K562 (cell line): ENCODE measurements around the gene TMEM243. TPM values are rescaled to one million over a fixed set of nuclear protein-coding genes. Genes with fewer than 3 reads are reported as not detected.

Source experiments
- EZH2 ChIP-seq: IDR thresholded peaks from 2 replicates; pipeline ENCODE4 v1.6.1; 2012; ENCODE audit warnings: low read depth, mild to moderate bottlenecking, inconsistent platforms, low read length, borderline replicate concordance
- FOXM1 ChIP-seq, 2 experiments: fragments of 450-650 bp in 1 of 2; sonication (generic) in 1 of 2; formaldehyde crosslinking in 1 of 2; IDR thresholded peaks; 2 replicates each; pipeline versions ENCODE4 v1.6.1 to v1.9.0; 2017 to 2022; ENCODE audit warnings: low read depth in 2 of 2, mild to moderate bottlenecking in 2 of 2, missing genetic modification reagents in 1 of 2, moderate library complexity in 1 of 2
- GATA2 ChIP-seq: sonication (generic); formaldehyde crosslinking; IDR thresholded peaks from 2 replicates; pipeline ENCODE4 v1.4.0; 2020; ENCODE audit warnings: mild to moderate bottlenecking, missing genetic modification reagents
- HSF4 ChIP-seq: fragments of 250-450 bp; sonication (Bioruptor Pico); IDR thresholded peaks from 2 replicates; pipeline ENCODE4 v2.1.2; 2022; ENCODE audit warnings: mild to moderate bottlenecking, moderate library complexity, borderline replicate concordance
- KAT7 ChIP-seq: sonication (generic); formaldehyde crosslinking; IDR thresholded peaks from 2 replicates; pipeline ENCODE4 v1.8.0; 2022; ENCODE audit warnings: missing genetic modification reagents, mild to moderate bottlenecking, borderline replicate concordance
- KLF1 ChIP-seq: fragments of 450-650 bp; IDR thresholded peaks from 2 replicates; pipeline ENCODE4 v1.6.1; 2016; ENCODE audit warnings: missing genetic modification characterization, missing compliant biosample characterization
- MTF1 ChIP-seq: fragments of 250-450 bp; sonication (Bioruptor Pico); IDR thresholded peaks from 2 replicates; pipeline ENCODE4 v1.9.0; 2021; ENCODE audit warnings: moderate library complexity, mild to moderate bottlenecking, inconsistent platforms, borderline replicate concordance
- POLR2AphosphoS5 ChIP-seq: IDR thresholded peaks from 2 replicates; pipeline ENCODE4 v1.6.1; 2011; ENCODE audit warnings: mild to moderate bottlenecking, low read depth, low read length, moderate library complexity; ENCODE audit not compliant: control insufficient read depth, insufficient read depth
- POLR2B ChIP-seq: fragments of 450-650 bp; IDR thresholded peaks from 2 replicates; pipeline ENCODE4 v1.6.1; 2018; ENCODE audit warnings: low read depth; ENCODE audit not compliant: partially characterized antibody
- PTRF ChIP-seq: fragments of 450-650 bp; IDR thresholded peaks from 2 replicates; pipeline ENCODE4 v1.6.1; 2016; ENCODE audit warnings: mild to moderate bottlenecking, missing genetic modification characterization, missing compliant biosample characterization
- RBM34 ChIP-seq: fragments of 200-400 bp; formaldehyde crosslinking; IDR thresholded peaks from 2 replicates; pipeline ENCODE4 v1.6.1; 2018; ENCODE audit warnings: low read length, borderline replicate concordance; ENCODE audit not compliant: insufficient read depth
- RFX1 ChIP-seq: fragments of 450-650 bp; IDR thresholded peaks from 2 replicates; pipeline ENCODE4 v1.6.1; 2016; ENCODE audit warnings: mild to moderate bottlenecking, moderate library complexity
- RFX5 ChIP-seq: IDR thresholded peaks from 2 replicates; pipeline ENCODE4 v1.6.1; 2011; ENCODE audit warnings: low read depth, mild to moderate bottlenecking, improper control_type of control experiment, low read length
- SOX6 ChIP-seq: fragments of 450-650 bp; IDR thresholded peaks from 2 replicates; pipeline ENCODE4 v1.6.1; 2014; ENCODE audit warnings: mild to moderate bottlenecking
- TBP ChIP-seq: optimal IDR thresholded peaks from 2 replicates; pipeline ENCODE3; 2011; ENCODE audit warnings: low read depth, low read length, improper control_type of control experiment
- ZNF140 ChIP-seq: fragments of 250-450 bp; sonication (Bioruptor Pico); IDR thresholded peaks from 2 replicates; pipeline ENCODE4 v1.8.0; 2021; ENCODE audit warnings: moderate library complexity, mild to moderate bottlenecking, inconsistent platforms
- ZNF316 ChIP-seq: fragments of 450-650 bp; IDR thresholded peaks from 2 replicates; pipeline ENCODE4 v1.6.1; 2016
- ZNF431 ChIP-seq: sonication (generic); formaldehyde crosslinking; IDR thresholded peaks from 2 replicates; pipeline ENCODE4 v1.8.0; 2022; ENCODE audit warnings: mild to moderate bottlenecking, missing genetic modification reagents
- ZNF699 ChIP-seq: fragments of 250-450 bp; sonication (Bioruptor Pico); IDR thresholded peaks from 2 replicates; pipeline ENCODE4 v1.8.0; 2021; ENCODE audit warnings: mild to moderate bottlenecking, moderate library complexity; ENCODE audit not compliant: insufficient replicate concordance
- polyA plus RNA-seq, 8 experiments: library from polyadenylated mRNA; depleted of rRNA in 4 of 8; stranded (reverse) in 5 of 8; unstranded in 3 of 8; fragments of >200 nt; fragmentation: Nextera tagmentation in 2 of 8; fragmentation: Illumina TruSeq in 1 of 8; extraction: Ambion mirVana in 2 of 8; extraction: Trizol in 1 of 8; gene quantifications; 2 replicates each; pipeline versions ENCODE4 v1.2.1 to v1.2.3, GENCODE V29; 2011 to 2014; ENCODE audit warnings: inconsistent platforms in 1 of 8, missing spikeins in 1 of 8
- total RNA-seq, 7 experiments: library from RNA; depleted of rRNA in 6 of 7; stranded (reverse); fragments of >200 nt in 6 of 7; fragmentation: Illumina TruSeq in 2 of 7; extraction: Trizol in 2 of 7; gene quantifications; 2 replicates each; pipeline versions ENCODE4 v1.2.1 to v1.2.3, GENCODE V29; 2011 to 2021; ENCODE audit warnings: low replicate concordance in 1 of 7

The TMEM243 gene
- total and polyA plus RNA-seq, 9 of the 15 experiments (the other 6 are each of a cell fraction or from before 2014, with no cell fraction given): 3.9 to 8.6 (median 6.1) TPM

- TF ChIP-seq EZH2 (no peak), PTRF (tag) (no peak), POLR2B (peak; percentile 78), ZNF316 (0 out of 2 replicates have a peak, but pooled peaks have one; percentile 17), TBP (peak; percentile 65), RFX5 (peak; percentile 62; the same call in 1 of the 2 replicates), ZNF140 (CRISPR knock-in tag) (no peak), MTF1 (CRISPR knock-in tag) (no peak), RBM34 (no peak), KLF1 (tag) (peak; percentile 65), POLR2AphosphoS5 (peak; percentile 84), SOX6 (peak; percentile 49; the same call in 1 of the 2 replicates), ZNF699 (CRISPR knock-in tag) (no peak), FOXM1 (IDR thresholded peaks at IDR 0.05; ENCODE audit: low read depth) (no peak), FOXM1 (CRISPR knock-in tag; IDR thresholded peaks at IDR 0.05; ENCODE audit: low read depth) (no peak), GATA2 (CRISPR knock-in tag) (no peak), KAT7 (CRISPR knock-in tag) (peak; percentile 92; the same call in 1 of the 2 replicates), ZNF431 (CRISPR knock-in tag) (0 out of 2 replicates have a peak, but pooled peaks have one; percentile 33), RFX1 (no peak), HSF4 (CRISPR knock-in tag) (0 out of 2 replicates have a peak, but pooled peaks have one; percentile 71)
- TF ChIP-seq, all 486 proteins: peak for 232
These were observed 67.2 kb downstream of the TMEM243 start, which contains the start of gene DMTF1 (continued) for GRCh38 chr7:87152112-87152896.
